Hair follicle dermal papilla cell (primary cell): ENCODE measurements around the gene PTCD1. TPM values are rescaled to one million over a fixed set of nuclear protein-coding genes. Genes with fewer than 3 reads are reported as not detected.

Experiments
- total RNA-seq: library from RNA; depleted of rRNA; stranded (reverse); fragments of >200 nt; gene quantifications from 2 replicates; pipeline ENCODE4 v1.2.3, GENCODE V29; 2012

PTCD1 gene
- 6.7 and 7.0 TPM in 2 replicates for total RNA-seq

GRCh38 chr7:99438573-99439480 lies at the start of gene PTCD1, which contains the start of gene CPSF4:
Gene PTCD1, minus strand, starts transcription at chr7:99438798. Its CDS starts 3,556 bp downstream, at chr7:99435242.
Gene CPSF4, plus strand, starts transcription at chr7:99438943. Its CDS starts 140 bp downstream, at chr7:99439083.

DNA sequence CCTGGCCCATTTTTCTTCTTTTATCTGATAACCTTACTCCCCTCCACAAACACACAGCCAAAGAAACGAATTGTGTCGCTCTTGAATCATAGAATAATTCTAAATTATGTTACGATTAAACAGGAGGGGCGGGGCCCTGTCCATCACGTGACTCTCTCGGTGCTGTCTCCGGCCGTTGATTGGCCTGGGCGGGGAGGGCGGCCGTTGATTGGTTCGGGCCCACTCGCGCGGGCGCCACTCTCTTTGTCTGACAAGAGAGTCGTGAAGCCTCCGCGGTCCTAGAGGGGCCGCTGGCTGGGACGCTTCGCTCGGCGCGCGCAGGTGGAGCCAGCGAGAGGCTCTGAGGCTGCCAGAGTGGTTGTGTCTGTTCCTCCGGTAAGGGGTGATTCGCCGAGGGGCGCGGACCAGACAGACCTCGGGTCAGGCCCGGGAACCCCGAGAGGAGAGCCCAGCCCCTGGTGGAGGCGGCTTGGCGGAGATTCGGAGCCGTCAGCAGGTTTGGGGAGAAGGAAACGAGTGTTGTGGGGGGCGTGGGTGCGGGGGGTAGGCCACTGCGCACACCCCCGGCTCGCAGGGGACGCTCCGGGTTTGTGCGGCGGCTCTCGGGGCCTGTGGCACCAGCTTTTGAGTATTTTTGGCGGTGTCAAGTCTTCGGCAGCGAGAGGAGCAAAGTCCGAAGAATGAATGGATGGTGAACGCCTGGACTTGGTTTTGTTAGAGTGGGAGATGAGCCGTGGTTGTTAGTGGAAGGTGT lies 34.1 kb upstream of the PTCD1 start, which contains the start of gene ZNF789:
Gene ZNF789, plus strand, starts transcription at position 330 of the 754 bp plus-strand sequence. CDS start 3,567 bp downstream, outside the sequence.

DNA sequence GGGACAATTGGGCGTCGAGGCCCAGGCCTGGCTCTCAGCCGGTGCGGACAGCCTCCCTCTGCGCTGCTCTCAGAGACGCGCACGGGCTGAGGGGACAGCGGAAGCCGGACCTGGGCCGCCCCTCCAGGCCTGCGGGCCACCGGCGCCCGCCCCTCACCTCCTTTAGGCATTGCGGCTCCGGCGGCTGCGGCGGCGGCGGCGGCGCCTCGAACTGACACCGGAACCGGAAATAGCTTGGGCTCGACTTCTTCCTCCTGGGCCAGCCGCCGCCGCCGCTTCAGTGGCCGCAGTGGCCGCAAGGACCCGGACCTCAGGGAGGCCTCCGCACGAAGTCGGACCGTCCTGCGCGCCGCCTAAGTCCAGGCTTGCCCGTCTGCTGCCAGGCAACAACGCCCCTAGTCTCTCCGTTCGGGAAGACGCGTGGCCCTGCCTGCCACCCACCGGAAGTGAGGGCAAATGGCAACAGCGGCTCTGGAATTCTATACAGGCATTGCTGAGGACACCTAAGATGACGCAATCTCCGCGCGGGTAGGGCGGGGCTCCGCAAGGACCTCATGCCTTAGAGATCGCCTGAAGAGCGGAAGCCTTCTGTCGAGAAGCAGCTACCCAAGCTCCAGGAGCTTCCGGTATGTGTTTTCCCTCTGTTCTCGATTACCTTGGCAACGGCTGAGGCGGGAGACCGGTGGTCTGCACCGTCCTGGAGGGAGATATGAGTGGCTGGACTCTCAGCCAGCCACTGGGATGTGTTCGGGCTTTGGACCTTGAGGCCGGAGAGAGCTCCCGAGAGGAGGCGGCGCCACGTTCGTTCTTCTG lies 30.0 kb downstream of the PTCD1 start, which contains the start of the genes BUD31 and PDAP1:
Gene BUD31, plus strand, starts transcription at position 591 of the 813 bp plus-strand sequence. CDS start 2,124 bp downstream, outside the sequence.
Gene PDAP1, minus strand, starts transcription at position 219 of the 813 bp plus-strand sequence. Its CDS starts 49 bp downstream, at position 170.

GRCh38 chr7:99374111-99375064 lies 64.2 kb downstream of the PTCD1 start, which contains the start of gene ARPC1B:
Gene ARPC1B, plus strand, starts transcription at chr7:99374730. Its CDS starts 10,985 bp downstream, at chr7:99385715.

Other genes starting within 250 kb of the PTCD1 start
- not detected in 2 replicates for gene KPNA7, start 230.7 kb downstream of the PTCD1 start, total RNA-seq
- gene MYH16, start 166.0 kb downstream of the PTCD1 start, total RNA-seq = not detected in 2 replicates
- gene ARPC1A, start 112.9 kb downstream of the PTCD1 start, total RNA-seq = 111 and 113 TPM in 2 replicates
- gene ARPC1B, start 64.1 kb downstream of the PTCD1 start, total RNA-seq = 201 and 336 TPM in 2 replicates
- gene PDAP1, start 30.2 kb downstream of the PTCD1 start, total RNA-seq = 35.5 and 47.0 TPM in 2 replicates
- gene BUD31, start 29.8 kb downstream of the PTCD1 start, total RNA-seq = 47.7 and 72.7 TPM in 2 replicates
- gene CPSF4, start 145 bp upstream of the PTCD1 start, total RNA-seq = 32.3 and 32.7 TPM in 2 replicates
- gene ATP5MF, start 27.4 kb upstream of the PTCD1 start, total RNA-seq = 200 and 378 TPM in 2 replicates
- 5.3 and 6.5 TPM in 2 replicates for gene ZNF789, start 34.1 kb upstream of the PTCD1 start, total RNA-seq
- 33.9 and 48.3 TPM in 2 replicates for gene ZNF394, start 61.5 kb upstream of the PTCD1 start, total RNA-seq
- gene ZKSCAN5, start 65.9 kb upstream of the PTCD1 start, total RNA-seq = 14.2 and 14.6 TPM in 2 replicates
- 4.2 and 5.5 TPM in 2 replicates for gene FAM200A, start 113.3 kb upstream of the PTCD1 start, total RNA-seq
- 77.0 and 99.6 TPM in 2 replicates for gene ZNF655, start 119.8 kb upstream of the PTCD1 start, total RNA-seq
- 1.5 and 1.6 TPM in 2 replicates for gene TMEM225B, start 159.5 kb upstream of the PTCD1 start, total RNA-seq
- 14.0 and 22.6 TPM in 2 replicates for gene ZSCAN25, start 178.1 kb upstream of the PTCD1 start, total RNA-seq
- 0.32 TPM in 1 of 2 replicates, not detected in the other for gene CYP3A5, start 241.2 kb upstream of the PTCD1 start, total RNA-seq